ENCODE results near the gene SLC5A12.

The SLC5A12 gene

GRCh38 chr11:26719289-26719973 lies 2.4 kb downstream of the SLC5A12 start:
- DNase-seq (ENCODE audit: low read depth in 1 of 2, low spot score in 1 of 2) = no peak

- no peak for DNase-seq (ENCODE audit: low read depth in 1 of 2, low spot score in 1 of 2)
Observed at GRCh38 chr11:26717771-26718170, 4.1 kb downstream of the SLC5A12 start.

GRCh38 chr11:26715133-26715532 lies 6.7 kb downstream of the SLC5A12 start:
- DNase-seq (ENCODE audit: low read depth in 1 of 2, low spot score in 1 of 2) = no peak

GRCh38 chr11:26712497-26712896 lies 9.4 kb downstream of the SLC5A12 start:
- DNase-seq (ENCODE audit: low read depth in 1 of 2, low spot score in 1 of 2) = no peak

GRCh38 chr11:26710489-26710888 lies 11.4 kb downstream of the SLC5A12 start:
- no peak for DNase-seq (ENCODE audit: low read depth in 1 of 2, low spot score in 1 of 2)

- DNase-seq (ENCODE audit: low read depth in 1 of 2, low spot score in 1 of 2) = no peak
Observed at GRCh38 chr11:26708736-26709456, 13.0 kb downstream of the SLC5A12 start.

- DNase-seq (ENCODE audit: low read depth in 1 of 2, low spot score in 1 of 2) = no peak
Observed at GRCh38 chr11:26706181-26706580, 15.7 kb downstream of the SLC5A12 start.

GRCh38 chr11:26704249-26704648 lies 17.6 kb downstream of the SLC5A12 start:
- DNase-seq (ENCODE audit: low read depth in 1 of 2, low spot score in 1 of 2) = no peak

GRCh38 chr11:26703411-26704191 lies 18.3 kb downstream of the SLC5A12 start:
- no peak for DNase-seq (ENCODE audit: low read depth in 1 of 2, low spot score in 1 of 2)

- no peak for DNase-seq (ENCODE audit: low read depth in 1 of 2, low spot score in 1 of 2)
Observed at GRCh38 chr11:26702406-26702805, 19.5 kb downstream of the SLC5A12 start.

- DNase-seq (ENCODE audit: low read depth in 1 of 2, low spot score in 1 of 2) = no peak
Observed at GRCh38 chr11:26700574-26701235, 21.2 kb downstream of the SLC5A12 start.

- no peak for DNase-seq (ENCODE audit: low read depth in 1 of 2, low spot score in 1 of 2)
Observed at GRCh38 chr11:26698224-26698623, 23.6 kb downstream of the SLC5A12 start.

- DNase-seq (ENCODE audit: low read depth in 1 of 2, low spot score in 1 of 2) = no peak
Observed at GRCh38 chr11:26696330-26696729, 25.5 kb downstream of the SLC5A12 start.

- no peak for DNase-seq (ENCODE audit: low read depth in 1 of 2, low spot score in 1 of 2)
Observed at GRCh38 chr11:26688701-26689100, 33.2 kb downstream of the SLC5A12 start.

- no peak for DNase-seq (ENCODE audit: low read depth in 1 of 2, low spot score in 1 of 2)
Observed at GRCh38 chr11:26687351-26687750, 34.5 kb downstream of the SLC5A12 start.

GRCh38 chr11:26677566-26677965 lies 44.3 kb downstream of the SLC5A12 start:
- DNase-seq (ENCODE audit: low read depth in 1 of 2, low spot score in 1 of 2) = no peak

GRCh38 chr11:26676641-26677040 lies 45.2 kb downstream of the SLC5A12 start:
- no peak for DNase-seq (ENCODE audit: low read depth in 1 of 2, low spot score in 1 of 2)

GRCh38 chr11:26675233-26675928 lies 46.5 kb downstream of the SLC5A12 start:
- DNase-seq (ENCODE audit: low read depth in 1 of 2, low spot score in 1 of 2) = no peak

GRCh38 chr11:26665946-26666345 lies 55.9 kb downstream of the SLC5A12 start:
- DNase-seq (ENCODE audit: low read depth in 1 of 2, low spot score in 1 of 2) = no peak

GRCh38 chr11:26665036-26665435 lies 56.8 kb downstream of the SLC5A12 start:
- no peak for DNase-seq (ENCODE audit: low read depth in 1 of 2, low spot score in 1 of 2)

- no peak for DNase-seq (ENCODE audit: low read depth in 1 of 2, low spot score in 1 of 2)
Observed at GRCh38 chr11:26662916-26663315, 58.9 kb downstream of the SLC5A12 start.
